GM21447 (cell line): ENCODE results near the gene BAHCC1.
"Not testable (repeated sequence)": the region's sequence is repeated elsewhere in the genome, so short reads cannot be mapped to it uniquely, and the experiment has no call there.

Source experiments
- ATAC-seq: cut with Tn5 transposase; IDR thresholded peaks from one replicate; pipeline ENCODE4 v1.9.1; 2021; ENCODE audit not compliant: unreplicated experiment

Gene BAHCC1

DNA sequence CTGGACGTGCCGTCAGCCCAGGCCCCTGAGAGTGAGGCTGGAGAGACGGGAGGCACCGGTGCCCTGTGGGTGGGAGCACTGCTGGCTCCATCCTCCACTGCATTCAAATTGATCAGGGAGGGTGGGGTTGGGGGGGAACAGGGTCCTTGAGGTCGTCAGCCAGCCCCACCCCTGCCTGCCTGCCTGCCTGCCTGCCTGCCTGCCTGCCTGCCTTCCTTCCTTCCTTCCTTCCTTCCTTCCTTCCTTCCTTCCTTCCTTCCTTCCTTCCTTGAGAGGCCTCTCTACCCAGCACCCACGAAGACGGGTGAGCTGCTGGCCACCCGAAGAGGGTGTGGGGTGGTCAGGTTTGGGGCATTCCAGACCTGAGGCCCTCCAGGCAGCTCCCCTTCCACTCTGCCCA is 16.0 kb downstream of the BAHCC1 start:
- no peak for ATAC-seq

DNA sequence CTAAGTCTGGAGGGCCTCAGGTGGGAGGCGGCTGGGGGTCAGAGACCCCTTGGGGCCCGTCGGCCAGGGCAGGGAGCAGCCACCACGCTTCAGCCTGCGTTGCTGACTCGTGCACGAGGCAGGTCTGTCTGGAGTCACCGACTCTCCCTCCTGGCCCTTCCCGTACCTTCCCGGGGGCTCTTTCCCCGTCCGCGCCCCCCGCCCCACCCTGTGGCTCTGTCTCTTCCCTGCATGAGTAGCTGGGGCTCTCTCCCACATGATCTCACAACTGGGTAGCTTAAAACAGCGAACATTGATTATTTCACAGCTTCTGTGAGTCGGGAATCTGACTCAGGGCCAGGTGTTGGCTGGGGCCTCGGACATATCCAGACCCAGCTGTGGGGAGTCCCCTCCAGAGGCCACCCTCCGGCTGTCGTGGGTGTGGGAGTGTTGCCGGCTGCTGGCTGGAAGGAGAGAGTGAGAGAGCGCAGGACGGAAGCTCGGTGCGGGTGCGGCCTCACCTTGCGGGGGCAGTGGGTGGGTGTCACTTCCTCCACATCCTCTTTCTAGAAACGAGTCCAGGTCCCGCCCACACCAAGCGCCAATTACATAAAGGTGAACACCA is 17.3 kb downstream of the BAHCC1 start:
- ATAC-seq = no peak

DNA sequence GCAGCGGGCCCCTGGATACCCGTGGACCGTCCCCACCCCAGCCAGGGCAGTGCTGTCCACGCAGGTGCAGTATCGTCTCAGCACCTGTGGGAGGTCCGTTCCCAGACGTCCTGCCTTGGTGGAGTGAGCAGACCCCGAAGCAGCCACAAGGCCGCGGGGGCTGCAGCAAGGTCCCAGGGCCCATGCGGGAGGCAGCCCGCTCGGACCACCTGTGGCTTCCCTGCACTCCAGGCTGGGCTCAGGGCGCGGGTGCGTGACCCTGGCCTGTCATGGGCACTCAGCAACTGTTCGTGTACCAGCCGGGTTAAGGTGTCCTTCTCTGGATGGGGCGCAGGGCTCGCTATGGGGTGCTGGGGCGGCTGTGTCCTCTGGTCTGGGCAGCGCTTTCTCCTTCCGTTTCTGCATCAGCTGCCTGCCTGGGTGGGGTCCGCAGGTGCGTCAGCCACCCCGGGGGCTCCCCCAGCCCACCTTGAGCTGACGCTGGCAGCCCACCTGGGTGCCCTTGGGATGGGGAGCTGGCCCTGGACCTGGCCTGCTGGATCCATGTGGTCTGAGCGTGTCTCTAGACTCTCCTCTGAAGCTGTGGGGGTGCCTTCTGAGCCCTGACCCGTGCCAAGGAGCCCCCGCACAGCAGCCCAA is 18.4 kb downstream of the BAHCC1 start:
- no peak for ATAC-seq

DNA sequence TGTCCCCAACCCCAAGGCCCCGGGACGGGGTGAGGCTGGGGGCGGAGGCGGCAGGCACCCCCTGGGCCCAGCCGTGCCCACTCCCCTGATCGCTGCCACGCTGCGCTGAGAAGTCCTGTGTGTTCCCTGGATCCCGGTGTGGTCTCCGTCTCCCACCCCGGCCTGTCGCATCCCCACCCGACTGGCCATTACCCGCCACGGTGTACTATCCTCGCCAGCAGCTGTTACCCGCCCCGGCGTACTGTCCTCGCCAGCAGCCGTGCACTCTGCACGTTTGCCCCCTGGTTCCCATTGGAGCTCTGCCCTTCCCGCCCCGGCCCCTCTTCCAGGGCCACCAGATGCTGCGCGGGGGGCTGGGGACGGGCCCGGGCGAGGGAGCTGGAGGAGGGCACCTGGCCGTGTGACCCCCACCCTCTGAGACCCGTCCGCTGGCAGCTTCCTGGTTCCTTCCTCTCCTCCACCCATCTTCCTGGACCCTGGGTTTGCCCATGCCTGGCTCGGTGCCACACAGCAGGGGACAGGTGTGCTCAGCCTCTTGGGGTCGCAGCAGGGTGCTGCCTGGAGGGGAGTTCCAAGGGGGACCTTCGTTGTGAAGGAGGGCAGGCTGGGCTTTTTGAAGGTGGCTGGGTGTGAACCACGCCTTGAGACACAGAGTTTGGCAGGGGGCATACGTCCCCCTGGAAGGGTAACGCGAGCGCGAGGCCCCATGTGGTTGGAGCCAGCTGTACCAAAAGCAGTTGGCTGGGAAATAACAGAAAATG is 19.7 kb downstream of the BAHCC1 start:
- no peak for ATAC-seq

DNA sequence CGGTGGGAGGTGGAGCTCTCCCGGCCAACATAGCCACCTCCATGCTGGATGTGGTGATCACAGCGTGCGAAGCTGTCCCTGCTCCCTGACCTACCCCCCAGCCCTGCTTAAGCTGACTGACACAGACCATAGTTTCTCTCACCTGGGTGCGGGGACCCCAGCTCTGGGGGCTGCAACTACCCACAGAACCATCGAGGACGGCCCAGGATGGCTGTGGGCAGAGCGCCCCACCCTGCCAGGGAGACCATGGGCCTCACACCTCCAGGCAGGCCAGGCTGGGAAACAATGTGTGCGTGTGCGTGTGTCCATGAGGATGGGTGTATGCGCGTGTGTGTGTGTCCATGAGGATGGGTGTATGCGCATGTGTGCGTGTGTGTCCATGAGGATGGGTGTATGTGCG is 20.4 kb downstream of the BAHCC1 start:
- ATAC-seq = no peak

DNA sequence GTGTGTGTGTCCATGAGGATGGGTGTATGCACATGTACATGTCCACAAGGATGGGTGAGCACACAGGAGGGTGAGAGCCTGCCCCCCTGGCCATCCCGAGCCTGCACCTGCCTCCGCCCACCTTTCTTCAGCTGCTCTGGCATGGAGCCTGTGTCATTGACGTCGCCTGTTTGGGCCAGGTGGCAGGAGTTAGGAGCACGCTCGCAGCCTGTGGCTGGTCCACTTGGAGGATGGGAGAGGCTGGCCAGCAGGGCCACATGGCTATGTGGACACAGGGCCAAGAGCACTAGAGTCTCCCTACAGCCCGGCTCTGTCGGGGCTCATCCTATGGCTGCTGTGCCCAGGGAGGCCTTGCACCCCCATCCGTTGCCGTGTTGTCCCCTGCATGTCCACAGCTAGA is 21.4 kb downstream of the BAHCC1 start:
- no peak for ATAC-seq

DNA sequence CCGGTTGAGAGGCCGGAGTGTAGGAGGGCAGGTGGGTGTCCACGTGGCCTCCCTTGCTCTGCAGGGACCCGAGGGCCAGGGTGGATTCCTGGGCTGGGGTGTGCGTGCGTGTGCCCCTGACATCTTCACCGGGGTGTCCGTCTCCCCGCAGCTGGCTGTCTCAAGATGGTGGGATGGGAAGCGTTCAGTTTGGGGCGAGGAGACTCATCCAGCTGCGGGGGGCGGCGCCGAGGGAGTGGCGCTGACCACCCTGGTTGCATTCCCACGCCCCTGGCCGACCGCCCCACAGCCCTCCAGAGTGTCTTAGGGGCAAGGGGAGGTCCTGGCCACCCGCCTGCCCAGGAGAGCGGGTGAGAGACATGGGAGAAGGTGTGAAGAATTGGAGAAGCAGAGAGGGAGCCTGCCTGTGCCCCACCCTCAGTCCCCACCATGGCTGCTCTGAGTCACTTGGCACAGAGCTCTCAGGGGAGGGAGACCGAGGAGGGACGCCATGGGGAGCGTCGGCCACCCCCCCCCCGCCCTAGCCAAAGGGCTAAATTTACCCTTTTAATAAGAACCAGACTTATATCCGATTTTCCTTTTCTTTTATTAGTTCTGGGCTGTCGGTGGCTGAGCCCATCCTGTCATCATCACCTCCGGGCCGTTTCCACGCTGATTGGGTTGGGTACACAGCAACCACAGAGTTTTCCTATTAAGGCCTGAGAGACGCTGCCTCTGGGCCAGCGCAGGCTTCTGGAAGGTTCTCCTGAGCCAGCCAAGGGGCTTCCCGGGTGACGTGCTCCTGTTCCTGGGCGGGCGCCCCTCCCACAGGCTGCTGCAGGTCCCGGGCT is 22.0 kb downstream of the BAHCC1 start:
- ATAC-seq = no peak

DNA sequence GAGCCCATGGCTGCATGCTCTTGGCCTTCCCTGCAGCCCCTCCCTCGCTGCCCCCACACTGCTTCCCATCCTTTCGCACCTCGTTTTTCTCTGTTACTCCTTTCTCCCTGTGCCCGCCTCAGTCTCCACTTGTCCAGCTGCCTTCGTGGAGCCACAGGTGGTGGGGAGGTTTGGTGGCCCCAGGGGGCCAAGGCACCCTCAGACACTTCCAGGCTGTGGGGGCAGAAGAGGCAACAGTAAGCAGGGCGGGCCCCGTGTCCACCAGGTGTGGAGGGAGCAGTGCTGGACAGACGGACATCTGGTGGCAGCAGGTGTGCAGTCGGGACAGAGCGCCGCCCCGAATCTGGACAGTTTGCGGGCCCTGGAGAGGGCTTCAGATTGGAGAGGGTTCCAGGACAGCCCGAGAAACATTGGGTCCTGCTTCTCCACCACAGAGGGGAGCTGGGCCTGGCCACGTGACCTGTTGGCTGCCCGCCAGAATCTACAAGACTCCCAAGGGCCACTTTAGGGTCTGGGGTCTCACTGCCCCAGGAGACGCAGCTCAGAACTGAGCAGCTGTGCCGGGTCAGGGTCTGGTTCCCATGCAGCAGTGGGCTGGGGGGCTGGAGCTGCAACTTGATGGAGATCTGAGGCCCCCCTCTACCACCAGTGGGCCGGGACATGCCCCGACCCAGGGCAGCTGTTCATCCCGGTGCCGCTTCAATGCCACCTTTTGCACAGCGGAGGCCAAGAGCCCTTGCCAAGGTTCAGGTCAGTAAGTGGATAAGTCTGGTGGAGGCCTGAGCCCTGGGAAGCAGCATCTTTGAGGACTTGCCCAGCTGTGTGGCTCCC is 22.8 kb downstream of the BAHCC1 start:
- no peak for ATAC-seq

DNA sequence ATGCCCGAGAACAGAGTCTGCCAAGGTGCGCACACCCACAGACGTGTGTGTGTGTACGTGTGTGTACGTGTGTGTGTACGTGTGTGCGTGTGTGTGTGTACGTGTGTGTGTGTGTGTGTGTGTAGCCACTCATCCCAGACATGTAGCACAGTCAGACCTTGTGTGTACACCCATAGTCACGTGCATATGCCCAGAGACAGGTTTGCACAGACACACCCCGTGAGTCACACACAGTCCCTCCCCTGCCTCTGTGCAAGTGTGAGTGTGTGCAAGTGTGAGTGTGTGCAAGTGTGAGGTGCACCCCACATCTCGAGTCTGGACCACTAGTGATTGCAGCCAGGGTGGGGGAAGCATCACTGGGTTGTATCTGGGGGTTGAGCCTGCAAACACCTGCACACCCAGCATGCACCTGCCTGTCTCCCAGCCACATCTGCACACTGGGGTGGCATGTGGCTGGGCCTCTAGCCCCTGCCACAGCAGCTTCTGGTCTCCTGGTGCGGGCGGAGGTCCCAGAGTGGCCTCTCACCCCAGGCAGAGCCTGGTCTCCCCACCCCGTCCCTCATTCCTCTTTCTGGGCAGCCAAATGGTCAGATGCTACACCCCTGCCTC is 23.6 kb downstream of the BAHCC1 start:
- ATAC-seq = no peak

DNA sequence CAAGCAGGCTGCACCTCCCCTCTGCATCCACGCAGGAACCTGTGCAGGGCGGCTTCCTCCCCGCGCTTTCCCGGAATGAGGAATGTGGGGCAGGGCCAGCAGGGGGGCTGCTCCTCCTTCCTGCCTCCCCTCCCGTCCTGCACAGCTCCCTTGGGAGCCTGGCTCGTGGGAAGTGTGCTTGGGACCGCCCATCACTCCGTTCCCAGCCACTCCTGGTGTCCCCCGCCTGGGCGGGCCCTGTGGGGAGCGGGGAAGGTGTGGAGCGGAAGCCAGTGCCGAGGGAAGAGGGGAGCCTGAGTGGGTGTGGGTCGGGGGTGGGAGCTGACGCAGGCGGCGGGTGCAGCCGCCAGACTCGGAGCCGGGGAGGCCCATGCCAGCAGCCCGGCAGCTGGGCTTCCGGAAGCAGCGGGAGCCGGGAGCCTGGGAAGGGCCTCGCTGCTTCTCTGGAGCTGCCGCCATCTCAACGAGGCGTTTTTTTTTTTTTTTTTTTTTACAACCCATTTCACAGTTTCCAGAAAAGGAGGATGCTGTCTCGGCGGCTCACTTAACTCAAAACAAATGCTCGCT is 24.1 kb downstream of the BAHCC1 start:
- ATAC-seq = no peak

DNA sequence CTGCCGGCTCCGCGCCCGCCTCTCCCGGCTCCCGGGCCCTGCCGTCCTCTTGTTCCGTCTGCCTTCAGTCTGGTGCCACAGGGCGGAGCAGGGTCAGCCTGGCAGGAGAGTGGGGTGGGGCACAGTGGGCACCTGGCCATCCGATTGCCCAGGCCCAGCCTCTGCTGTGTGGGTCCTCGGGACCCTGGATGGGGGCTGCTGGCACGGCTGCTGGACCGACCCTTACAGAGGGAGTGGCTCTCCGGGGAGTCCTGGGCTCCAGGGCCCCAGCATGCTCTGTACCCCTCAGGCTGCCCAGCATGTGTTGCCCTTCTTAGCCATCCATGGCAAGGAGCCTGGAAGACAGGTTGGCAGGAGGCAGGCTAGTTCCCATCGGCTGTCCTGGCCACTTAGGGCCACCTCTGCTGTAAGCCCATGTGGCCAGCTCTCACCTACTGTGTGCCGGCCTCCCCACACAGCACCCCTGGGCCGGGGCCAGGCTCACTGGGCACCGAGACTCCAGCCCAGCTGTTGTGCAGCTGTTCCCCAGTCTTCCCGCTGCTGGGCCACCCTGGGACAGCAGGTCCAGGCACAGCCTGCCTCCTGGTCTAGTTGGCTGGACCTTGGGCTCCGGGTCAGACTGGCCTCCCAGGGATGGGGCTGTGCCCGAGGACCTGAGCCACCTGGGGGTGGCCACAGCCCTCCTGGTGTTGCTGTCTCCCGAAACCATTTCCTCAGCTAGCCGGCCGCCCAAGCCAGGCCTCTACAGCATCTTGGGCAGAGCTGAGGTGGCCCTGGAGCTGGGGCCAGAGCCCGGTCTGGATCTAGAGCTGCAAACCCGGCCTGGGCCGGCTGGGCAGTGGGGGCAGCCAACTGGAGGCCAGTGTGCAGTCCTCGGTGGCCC is 24.9 kb downstream of the BAHCC1 start:
- no peak for ATAC-seq

DNA sequence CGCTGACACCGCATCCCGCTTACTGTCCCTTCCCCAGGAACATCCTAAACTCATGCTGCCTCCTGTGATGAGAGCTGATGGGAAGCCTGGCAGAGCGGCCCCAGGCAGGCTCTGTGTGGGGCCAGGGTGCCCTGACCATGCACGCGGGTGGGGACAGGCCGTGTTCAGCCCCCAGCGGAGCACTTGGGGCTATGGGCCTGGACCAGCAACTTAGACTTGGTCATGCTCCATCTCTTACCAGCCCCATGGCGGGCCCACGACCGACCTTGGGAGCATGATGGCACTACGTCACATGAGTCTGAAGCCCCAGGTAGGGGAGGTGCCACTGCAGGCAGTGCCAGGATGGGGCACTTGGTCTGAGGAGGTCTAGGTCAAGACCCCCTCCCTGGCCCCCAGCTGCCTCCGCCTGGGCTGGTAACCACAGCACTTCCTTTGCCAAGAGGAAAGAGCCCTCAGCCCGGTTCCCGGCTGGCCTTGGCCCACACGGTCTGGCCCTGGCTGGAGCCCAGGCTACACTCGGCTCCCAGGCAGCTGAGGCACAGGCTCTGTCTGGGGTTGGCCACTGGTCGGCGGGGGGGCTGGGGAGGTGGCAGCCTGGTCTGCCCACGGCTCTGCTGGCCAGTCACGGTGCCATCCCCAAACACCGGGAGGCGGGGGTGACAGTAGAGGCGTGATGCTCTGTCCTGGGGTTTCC is 25.7 kb downstream of the BAHCC1 start:
- no peak for ATAC-seq

DNA sequence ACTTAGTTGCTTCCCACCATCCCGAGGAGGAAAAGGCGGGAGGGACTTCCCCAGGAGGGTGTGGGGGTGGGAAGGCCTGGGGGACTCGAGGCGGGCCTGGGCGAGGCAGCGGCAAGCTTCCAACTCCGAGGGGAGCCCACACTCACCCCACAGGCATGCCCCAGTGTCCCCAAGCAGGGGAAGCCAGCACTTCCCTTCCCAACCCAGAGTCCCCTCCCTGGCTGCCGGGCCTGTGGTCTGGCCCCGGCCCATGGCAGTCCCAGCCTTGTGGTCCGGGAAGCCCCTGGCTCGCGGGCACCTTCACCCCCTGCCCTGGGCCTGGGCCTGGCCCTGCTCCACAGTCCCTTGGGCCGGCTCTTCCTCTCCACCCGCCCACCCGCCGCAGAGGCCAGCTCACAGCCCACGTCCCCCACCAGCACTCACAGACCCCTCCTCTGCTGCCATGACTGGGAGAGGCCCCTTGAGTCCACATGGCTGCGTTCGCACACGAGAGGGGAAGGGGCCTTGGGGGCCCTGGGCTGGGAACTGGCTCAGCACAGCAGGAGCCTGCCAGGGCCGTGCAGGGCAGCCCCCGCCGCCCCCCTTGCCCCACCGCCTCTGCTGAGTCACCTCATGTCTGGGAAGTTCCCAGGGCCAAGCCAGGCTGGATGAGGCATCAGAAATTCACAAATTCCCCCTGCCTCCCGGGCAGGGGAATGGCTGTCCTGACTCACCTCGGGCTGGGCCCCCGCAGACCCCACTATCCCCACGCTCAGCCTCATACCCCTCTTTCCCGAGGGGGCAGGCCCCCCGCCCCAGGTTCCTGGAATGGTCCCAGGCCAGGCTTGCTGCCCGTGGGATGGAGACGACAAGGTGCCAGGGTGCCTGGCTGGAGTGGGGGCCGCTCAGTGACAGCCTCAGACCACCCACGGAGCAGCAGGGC is 27.8 kb downstream of the BAHCC1 start:
- no peak for ATAC-seq

DNA sequence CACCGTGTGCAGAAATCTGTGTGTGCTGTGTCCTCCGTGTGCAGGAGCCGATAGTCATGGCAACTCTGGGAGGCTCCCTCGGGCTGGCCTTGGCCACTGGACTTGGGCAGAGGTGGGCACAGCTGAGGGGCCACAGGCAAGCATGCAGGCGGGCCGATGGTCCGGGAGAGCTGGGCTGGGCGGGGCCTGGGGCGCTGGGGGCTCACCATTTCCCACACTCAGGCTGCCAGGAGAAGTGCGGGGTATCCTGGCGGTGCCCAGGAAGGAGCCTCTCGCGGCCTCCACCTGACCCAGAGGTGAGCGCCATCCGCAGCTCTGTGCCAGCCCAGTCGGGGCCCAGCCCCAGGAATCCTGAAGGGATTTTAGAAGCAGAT is 28.4 kb downstream of the BAHCC1 start:
- ATAC-seq = no peak

DNA sequence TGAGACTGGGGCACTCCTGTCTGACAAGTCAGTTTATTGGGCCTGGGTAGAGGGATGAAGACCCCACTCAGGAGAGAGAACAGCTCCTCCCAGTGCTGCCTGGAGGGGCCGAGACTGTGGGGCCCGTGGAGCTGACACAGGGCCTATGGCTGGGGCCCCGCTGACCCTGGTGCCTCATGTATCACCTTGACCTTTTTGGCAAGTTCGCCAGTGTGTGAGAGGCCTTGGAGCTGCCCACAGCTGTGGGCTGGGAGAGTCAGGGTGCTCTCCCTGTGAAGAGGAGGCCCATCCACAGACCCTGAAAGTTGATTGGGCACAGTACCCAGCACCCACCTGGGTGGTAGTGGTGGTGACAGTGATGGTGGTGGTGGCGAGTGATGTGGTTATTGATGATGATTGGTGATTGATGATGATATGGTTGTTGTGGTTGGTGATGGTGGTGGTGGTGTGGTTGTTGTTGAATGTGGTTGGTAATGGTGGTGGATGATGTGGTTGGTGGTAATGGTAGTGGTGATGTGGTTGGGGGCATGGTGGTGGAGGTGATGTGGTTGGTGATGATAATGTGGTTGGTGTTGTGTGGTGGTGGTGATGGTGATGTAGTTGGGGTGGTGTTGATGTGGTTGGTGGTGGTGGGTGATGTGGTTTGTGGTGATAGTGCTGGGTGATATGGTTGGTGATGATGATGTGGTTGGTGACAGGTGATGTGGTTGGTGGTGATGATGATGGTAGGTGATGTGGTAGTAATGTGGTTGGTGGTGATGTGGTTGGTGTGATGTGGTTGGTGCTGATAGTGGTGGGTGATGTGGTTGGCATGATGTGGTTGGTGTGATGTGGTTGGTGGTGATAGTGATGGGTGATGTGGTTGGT is 29.1 kb downstream of the BAHCC1 start:
- ATAC-seq = no peak

DNA sequence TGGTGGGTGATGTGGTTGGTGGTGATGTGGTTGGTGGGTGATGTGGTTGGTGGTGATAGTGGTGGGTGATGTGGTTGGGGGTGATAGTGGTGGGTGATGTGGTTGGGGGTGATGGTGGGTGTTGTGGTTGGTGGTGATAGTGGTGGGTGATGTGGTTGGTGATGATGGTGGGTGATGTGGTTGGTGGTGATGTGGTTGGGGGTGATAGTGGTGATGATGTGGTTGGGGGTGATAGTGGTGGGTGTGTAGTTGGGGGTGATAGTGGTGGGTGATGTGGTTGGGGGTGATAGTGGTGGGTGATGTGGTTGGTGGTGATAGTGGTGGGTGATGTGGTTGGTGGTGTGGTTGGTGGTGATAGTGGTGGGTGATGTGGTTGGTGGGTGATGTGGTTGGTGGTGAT is 29.8 kb downstream of the BAHCC1 start:
- ATAC-seq = not testable (repeated sequence)
